Loucy (cell line): ENCODE data around the gene RNASE11.

Source experiments
- H2AFZ ChIP-seq: fragments of 200-600 bp; sonication (generic); 2 replicates; pipeline ENCODE4 v1.6.0; 2016; ENCODE audit warnings: antibody characterized with exemption, mild to moderate bottlenecking, low read length, moderate library complexity
- H3F3A ChIP-seq: fragments of 200-600 bp; 2 replicates; pipeline ENCODE4 v1.6.0; 2016; ENCODE audit warnings: antibody characterized with exemption, low read depth, mild to moderate bottlenecking
- H3K27me3 ChIP-seq: fragments of 200-600 bp; sonication (generic); 2 replicates; pipeline ENCODE4 v1.6.1; 2014; ENCODE audit warnings: low read length, mild to moderate bottlenecking; ENCODE audit not compliant: insufficient read depth, poor library complexity, severe bottlenecking
- H3K36me3 ChIP-seq: fragments of 200-600 bp; sonication (generic); 2 replicates; pipeline ENCODE4 v1.6.1; 2016; ENCODE audit warnings: low read length; ENCODE audit not compliant: insufficient read depth
- H3K4me1 ChIP-seq: fragments of 200-600 bp; sonication (generic); 2 replicates; pipeline ENCODE4 v1.5.1; 2014; ENCODE audit warnings: low read length, mild to moderate bottlenecking; ENCODE audit not compliant: insufficient read depth, poor library complexity, severe bottlenecking
- H3K4me2 ChIP-seq: fragments of 200-600 bp; sonication (generic); 2 replicates; pipeline ENCODE4 v1.6.0; 2014; ENCODE audit warnings: antibody characterized with exemption, low read length, low read depth, mild to moderate bottlenecking; ENCODE audit not compliant: poor library complexity, severe bottlenecking
- H3K4me3 ChIP-seq: fragments of 200-600 bp; sonication (generic); 2 replicates; pipeline ENCODE4 v1.5.1; 2014; ENCODE audit warnings: low read length, mild to moderate bottlenecking, mixed read lengths; ENCODE audit not compliant: poor library complexity, severe bottlenecking
- H3K79me2 ChIP-seq: fragments of 200-600 bp; sonication (generic); 2 replicates; pipeline ENCODE4 v1.6.1; 2014; ENCODE audit warnings: low read length; ENCODE audit not compliant: insufficient read depth
- H3K9ac ChIP-seq: fragments of 200-600 bp; sonication (generic); 2 replicates; pipeline ENCODE4 v1.6.0; 2014; ENCODE audit warnings: mild to moderate bottlenecking, low read depth, low read length, moderate library complexity; ENCODE audit not compliant: poor library complexity, severe bottlenecking
- H3K9me2 ChIP-seq: fragments of 200-600 bp; sonication (generic); replicated peaks from 2 replicates; pipeline ENCODE4 v1.6.1; 2016; ENCODE audit warnings: low read depth, low read length, mixed read lengths
- H3K9me3 ChIP-seq: fragments of 200-600 bp; sonication (generic); 2 replicates; pipeline ENCODE4 v1.6.1; 2014; ENCODE audit warnings: mild to moderate bottlenecking, antibody characterized with exemption, low read length, low read depth; ENCODE audit not compliant: insufficient read depth
- H4K20me1 ChIP-seq: fragments of 200-600 bp; sonication (generic); 2 replicates; pipeline ENCODE4 v1.6.0; 2014; ENCODE audit warnings: antibody characterized with exemption, low read length, mild to moderate bottlenecking; ENCODE audit not compliant: insufficient read depth, poor library complexity, severe bottlenecking
- EZH2phosphoT487 ChIP-seq: fragments of 200-600 bp; IDR thresholded peaks from 2 replicates; pipeline ENCODE4 v1.6.1; 2018; ENCODE audit warnings: antibody characterized with exemption, mild to moderate bottlenecking, moderate library complexity, borderline replicate concordance
- TF ChIP-seq, protein P1 (sequence below): fragments of 200-600 bp; sonication (generic); conservative IDR thresholded peaks from 2 replicates; pipeline ENCODE4 v1.5.1; 2014; ENCODE audit warnings: mild to moderate bottlenecking, antibody characterized with exemption, low read length

Gene RNASE11

DNA sequence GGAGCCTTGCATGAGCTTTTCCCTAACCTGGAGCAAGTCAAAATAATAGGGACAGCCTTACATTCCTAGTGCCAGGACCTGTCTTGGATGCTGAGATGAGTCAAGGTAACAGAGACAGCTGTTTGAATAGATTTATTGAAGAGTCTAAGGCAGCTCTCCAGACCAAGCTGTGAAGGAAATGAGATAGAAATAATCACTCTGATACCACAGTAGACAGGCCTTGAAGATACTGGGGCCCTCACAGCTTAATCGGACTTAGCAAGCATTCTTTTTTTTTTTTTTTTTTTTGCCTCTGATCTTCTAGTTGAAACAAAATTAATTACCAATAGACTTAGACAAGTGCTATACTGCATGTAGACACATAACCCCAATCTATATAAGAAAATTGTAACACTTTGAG, 23.8 kb downstream of the RNASE11 start:
- Histone ChIP-seq H3K9ac (no peak overlapping the region), H3F3A (no peaks in the 10 kb centered on the region), H3K79me2 (no peaks in the 10 kb centered on the region), H3K4me2 (no peak overlapping the region), H3K4me3 (no peak overlapping the region), H3K27me3 (no peaks in the 10 kb centered on the region), H4K20me1 (no peaks in the 10 kb centered on the region), H3K4me1 (peaks cover 6% of the 10 kb centered on the region), H3K36me3 (no peaks in the 10 kb centered on the region), H3K9me3 (no peaks in the 10 kb centered on the region), H2AFZ (no peak overlapping the region), H3K9me2 (no peaks in the 10 kb centered on the region)
- TF ChIP-seq, protein P1, sequence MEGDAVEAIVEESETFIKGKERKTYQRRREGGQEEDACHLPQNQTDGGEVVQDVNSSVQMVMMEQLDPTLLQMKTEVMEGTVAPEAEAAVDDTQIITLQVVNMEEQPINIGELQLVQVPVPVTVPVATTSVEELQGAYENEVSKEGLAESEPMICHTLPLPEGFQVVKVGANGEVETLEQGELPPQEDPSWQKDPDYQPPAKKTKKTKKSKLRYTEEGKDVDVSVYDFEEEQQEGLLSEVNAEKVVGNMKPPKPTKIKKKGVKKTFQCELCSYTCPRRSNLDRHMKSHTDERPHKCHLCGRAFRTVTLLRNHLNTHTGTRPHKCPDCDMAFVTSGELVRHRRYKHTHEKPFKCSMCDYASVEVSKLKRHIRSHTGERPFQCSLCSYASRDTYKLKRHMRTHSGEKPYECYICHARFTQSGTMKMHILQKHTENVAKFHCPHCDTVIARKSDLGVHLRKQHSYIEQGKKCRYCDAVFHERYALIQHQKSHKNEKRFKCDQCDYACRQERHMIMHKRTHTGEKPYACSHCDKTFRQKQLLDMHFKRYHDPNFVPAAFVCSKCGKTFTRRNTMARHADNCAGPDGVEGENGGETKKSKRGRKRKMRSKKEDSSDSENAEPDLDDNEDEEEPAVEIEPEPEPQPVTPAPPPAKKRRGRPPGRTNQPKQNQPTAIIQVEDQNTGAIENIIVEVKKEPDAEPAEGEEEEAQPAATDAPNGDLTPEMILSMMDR, result no peak
- TF ChIP-seq EZH2phosphoT487, result no peak

GRCh38 chr14:20560961-20561360, 26.8 kb downstream of the RNASE11 start, which contains the start of gene RNASE9:
Gene RNASE9, minus strand, starts transcription at chr14:20561047.
- Histone ChIP-seq H3K4me2 (no peak within 1 kb of the TSS), H3K9ac (no peak within 1 kb of the TSS), H3K9me3 (no peaks in the 10 kb centered on the region), H3K27me3 (no peaks in the 10 kb centered on the region), H3F3A (no peaks in the 10 kb centered on the region), H3K4me1 (no peaks in the 10 kb centered on the region), H3K9me2 (no peaks in the 10 kb centered on the region), H2AFZ (0 out of 2 replicates have a peak within 1 kb of the TSS, but pooled peaks have one; percentile 39), H3K79me2 (no peaks in the 10 kb centered on the region), H3K36me3 (no peaks in the 10 kb centered on the region), H4K20me1 (no peaks in the 10 kb centered on the region), H3K4me3 (no peak within 1 kb of the TSS)
- TF ChIP-seq, protein P1, result no peak

DNA sequence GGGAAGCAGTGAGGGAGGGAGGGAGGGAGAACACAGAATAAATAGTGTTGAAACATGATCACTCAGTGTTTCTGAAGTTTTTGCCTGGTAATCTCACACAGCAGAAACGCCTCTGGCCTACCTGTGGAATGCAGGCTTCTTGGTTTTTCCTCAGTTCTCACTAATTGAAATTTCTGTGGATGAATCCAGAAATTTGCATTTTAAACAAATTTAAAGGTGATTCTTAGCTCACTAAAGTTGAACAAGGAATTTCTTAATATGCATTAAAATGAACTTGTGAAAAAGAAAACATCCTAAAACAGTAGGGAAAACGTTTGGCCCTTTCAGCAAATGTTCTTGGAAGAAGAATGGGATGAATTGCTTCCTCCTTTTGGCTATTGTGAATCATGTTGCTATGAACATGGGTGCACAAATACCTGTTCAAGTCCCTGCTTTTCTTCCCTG, 28.3 kb downstream of the RNASE11 start:
- Histone ChIP-seq H3K27me3 (no peaks in the 10 kb centered on the region), H3K36me3 (no peaks in the 10 kb centered on the region), H3K79me2 (no peaks in the 10 kb centered on the region), H3K4me1 (no peaks in the 10 kb centered on the region), H3F3A (no peaks in the 10 kb centered on the region), H3K4me2 (no peak overlapping the region), H2AFZ (no peak overlapping the region), H3K9me3 (no peaks in the 10 kb centered on the region), H3K9ac (no peak overlapping the region), H4K20me1 (no peaks in the 10 kb centered on the region), H3K4me3 (no peak overlapping the region), H3K9me2 (no peaks in the 10 kb centered on the region)
- TF ChIP-seq, protein P1, result no peak
- no peak for TF ChIP-seq EZH2phosphoT487
